ENCODE measurements around the gene PIAS2. TPM values are rescaled to one million over a fixed set of nuclear protein-coding genes. Genes with fewer than 3 reads are reported as not detected.
"Not testable (repeated sequence)": the region's sequence is repeated elsewhere in the genome, so short reads cannot be mapped to it uniquely, and the experiment has no call there.

PIAS2 gene
- total RNA-seq, 1 experiment from 2014 or later, result 30.6 TPM

DNA sequence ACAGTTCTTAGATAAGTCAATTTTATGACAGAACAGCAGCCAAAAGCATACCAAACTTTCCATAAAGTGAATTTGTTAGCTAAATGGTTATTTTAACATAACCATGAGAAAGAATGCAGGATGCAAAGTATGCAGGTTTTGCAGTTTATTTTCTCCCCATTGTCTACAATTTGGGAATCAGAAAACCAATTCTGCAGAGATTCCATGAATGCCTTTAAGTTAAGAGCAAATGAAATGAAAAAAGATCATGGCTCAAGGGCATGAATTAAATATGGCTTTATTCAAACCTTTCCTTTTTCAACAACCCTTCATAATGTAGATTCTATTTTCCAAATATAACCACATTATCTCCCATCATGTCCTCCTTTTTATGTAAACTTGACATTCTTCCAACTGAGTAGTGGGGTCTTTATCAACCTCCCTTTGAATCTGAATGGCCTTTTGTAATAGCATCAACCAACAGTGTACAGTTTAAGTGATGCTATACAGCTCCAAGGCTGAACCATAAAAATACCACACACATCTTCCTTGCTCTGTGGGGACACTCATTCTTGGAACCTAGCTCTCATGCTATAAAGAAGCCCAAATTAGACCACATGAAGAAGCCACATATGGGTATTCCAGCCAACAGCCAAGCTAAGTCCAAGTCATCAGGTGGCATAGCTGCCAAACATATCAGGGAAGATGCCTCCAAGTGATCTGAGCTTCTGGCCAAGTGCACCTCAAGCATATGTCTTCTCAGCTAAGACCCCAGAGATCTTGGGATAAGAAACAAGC is 49.8 kb downstream of the PIAS2 start:
- Histone ChIP-seq H3K4me1 (ENCODE audit: control insufficient read depth, insufficient read depth, low read length) (no peaks in the 10 kb centered on the region), H3K4me3 (ENCODE audit: low read depth in 2 of 2, low read length in 2 of 2) (no peak overlapping the region), H3K27ac (ENCODE audit: low read length) (no peak overlapping the region), H3K27me3 (ENCODE audit: control insufficient read depth, insufficient read depth, low read length) (no peaks in the 10 kb centered on the region), H3K36me3 (ENCODE audit: control insufficient read depth, insufficient read depth, low read length) (no peaks in the 10 kb centered on the region), H3K9me3 (ENCODE audit: control insufficient read depth, insufficient read depth, low read depth, low read length) (no peaks in the 10 kb centered on the region)
- no TSS peak for BruUV-seq (replicated peaks)
- no peak for TF ChIP-seq TCF7L2 (IDR thresholded peaks at IDR 0.05; ENCODE audit: low read depth, low read length)
- TF ChIP-seq, protein P1, sequence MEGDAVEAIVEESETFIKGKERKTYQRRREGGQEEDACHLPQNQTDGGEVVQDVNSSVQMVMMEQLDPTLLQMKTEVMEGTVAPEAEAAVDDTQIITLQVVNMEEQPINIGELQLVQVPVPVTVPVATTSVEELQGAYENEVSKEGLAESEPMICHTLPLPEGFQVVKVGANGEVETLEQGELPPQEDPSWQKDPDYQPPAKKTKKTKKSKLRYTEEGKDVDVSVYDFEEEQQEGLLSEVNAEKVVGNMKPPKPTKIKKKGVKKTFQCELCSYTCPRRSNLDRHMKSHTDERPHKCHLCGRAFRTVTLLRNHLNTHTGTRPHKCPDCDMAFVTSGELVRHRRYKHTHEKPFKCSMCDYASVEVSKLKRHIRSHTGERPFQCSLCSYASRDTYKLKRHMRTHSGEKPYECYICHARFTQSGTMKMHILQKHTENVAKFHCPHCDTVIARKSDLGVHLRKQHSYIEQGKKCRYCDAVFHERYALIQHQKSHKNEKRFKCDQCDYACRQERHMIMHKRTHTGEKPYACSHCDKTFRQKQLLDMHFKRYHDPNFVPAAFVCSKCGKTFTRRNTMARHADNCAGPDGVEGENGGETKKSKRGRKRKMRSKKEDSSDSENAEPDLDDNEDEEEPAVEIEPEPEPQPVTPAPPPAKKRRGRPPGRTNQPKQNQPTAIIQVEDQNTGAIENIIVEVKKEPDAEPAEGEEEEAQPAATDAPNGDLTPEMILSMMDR (IDR thresholded peaks at IDR 0.05), result no peak
- no peak for TF ChIP-seq SIN3A (IDR thresholded peaks at IDR 0.05; ENCODE audit: borderline replicate concordance, insufficient read depth, low read depth, low read length)
- TF ChIP-seq, protein P2, sequence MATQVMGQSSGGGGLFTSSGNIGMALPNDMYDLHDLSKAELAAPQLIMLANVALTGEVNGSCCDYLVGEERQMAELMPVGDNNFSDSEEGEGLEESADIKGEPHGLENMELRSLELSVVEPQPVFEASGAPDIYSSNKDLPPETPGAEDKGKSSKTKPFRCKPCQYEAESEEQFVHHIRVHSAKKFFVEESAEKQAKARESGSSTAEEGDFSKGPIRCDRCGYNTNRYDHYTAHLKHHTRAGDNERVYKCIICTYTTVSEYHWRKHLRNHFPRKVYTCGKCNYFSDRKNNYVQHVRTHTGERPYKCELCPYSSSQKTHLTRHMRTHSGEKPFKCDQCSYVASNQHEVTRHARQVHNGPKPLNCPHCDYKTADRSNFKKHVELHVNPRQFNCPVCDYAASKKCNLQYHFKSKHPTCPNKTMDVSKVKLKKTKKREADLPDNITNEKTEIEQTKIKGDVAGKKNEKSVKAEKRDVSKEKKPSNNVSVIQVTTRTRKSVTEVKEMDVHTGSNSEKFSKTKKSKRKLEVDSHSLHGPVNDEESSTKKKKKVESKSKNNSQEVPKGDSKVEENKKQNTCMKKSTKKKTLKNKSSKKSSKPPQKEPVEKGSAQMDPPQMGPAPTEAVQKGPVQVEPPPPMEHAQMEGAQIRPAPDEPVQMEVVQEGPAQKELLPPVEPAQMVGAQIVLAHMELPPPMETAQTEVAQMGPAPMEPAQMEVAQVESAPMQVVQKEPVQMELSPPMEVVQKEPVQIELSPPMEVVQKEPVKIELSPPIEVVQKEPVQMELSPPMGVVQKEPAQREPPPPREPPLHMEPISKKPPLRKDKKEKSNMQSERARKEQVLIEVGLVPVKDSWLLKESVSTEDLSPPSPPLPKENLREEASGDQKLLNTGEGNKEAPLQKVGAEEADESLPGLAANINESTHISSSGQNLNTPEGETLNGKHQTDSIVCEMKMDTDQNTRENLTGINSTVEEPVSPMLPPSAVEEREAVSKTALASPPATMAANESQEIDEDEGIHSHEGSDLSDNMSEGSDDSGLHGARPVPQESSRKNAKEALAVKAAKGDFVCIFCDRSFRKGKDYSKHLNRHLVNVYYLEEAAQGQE (IDR thresholded peaks at IDR 0.05; ENCODE audit: insufficient read depth in 1 of 2, low read depth in 2 of 2, low read length in 1 of 2), result no peak
- no peak for TF ChIP-seq POLR2AphosphoS5 (IDR thresholded peaks at IDR 0.05; ENCODE audit: low read depth, low read length)
- intact Hi-C loops (cut with micrococcal nuclease; ENCODE audit: unreplicated experiment), result no loop called here
- ChIA-PET POLR2A (no interaction called here), CTCF (no interaction called here)
- in situ Hi-C loops (cut with HindIII; ENCODE audit: low pct_unique_long_range_greater_than_20kb, low sequenced_read_pairs), result no loop called here
- ATAC-seq (no peak), DNase-seq (ENCODE audit: low read depth, low spot score) (no peak)

DNA sequence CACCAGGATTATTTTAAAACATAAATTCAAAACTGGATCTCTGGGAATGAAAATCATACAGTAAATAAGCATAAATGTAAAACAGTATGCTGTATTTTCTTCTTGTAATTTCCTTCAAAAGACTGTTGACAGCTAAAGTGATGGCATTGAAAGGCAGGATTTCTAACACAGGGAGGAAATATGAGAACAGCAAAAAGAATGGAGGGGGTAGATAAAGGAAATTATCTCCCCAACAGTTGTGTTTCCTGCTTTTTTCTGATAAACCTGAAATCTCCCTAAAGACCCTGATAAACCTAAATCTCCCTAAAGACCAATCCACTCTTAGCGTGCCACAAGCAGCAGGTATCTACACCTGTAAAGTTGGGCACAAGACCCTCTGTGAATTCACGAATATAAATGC is 50.8 kb downstream of the PIAS2 start:
- POLR2A ChIA-PET, result no interaction called here
- TF ChIP-seq POLR2AphosphoS5 (IDR thresholded peaks at IDR 0.05; ENCODE audit: low read depth, low read length), result no peak
- TF ChIP-seq, protein P1 (IDR thresholded peaks at IDR 0.05), result no peak
- H3K4me1 ChIP-seq (ENCODE audit: control insufficient read depth, insufficient read depth, low read length), result no peaks in the 10 kb centered on the region
- H3K36me3 ChIP-seq (ENCODE audit: control insufficient read depth, insufficient read depth, low read length), result no peaks in the 10 kb centered on the region
- DNase-seq (ENCODE audit: low read depth, low spot score), result no peak
- BruUV-seq (replicated peaks), result no TSS peak
- intact Hi-C loops (cut with micrococcal nuclease; ENCODE audit: unreplicated experiment) (no loop called here), in situ Hi-C loops (cut with HindIII; ENCODE audit: low pct_unique_long_range_greater_than_20kb, low sequenced_read_pairs) (no loop called here)
- CTCF ChIA-PET, result no interaction called here
- no peaks in the 10 kb centered on the region for H3K9me3 ChIP-seq (ENCODE audit: control insufficient read depth, insufficient read depth, low read depth, low read length)
- no peak overlapping the region for H3K4me3 ChIP-seq (ENCODE audit: low read depth in 2 of 2, low read length in 2 of 2)
- H3K27me3 ChIP-seq (ENCODE audit: control insufficient read depth, insufficient read depth, low read length), result no peaks in the 10 kb centered on the region
- H3K27ac ChIP-seq (ENCODE audit: low read length), result no peak overlapping the region
- ATAC-seq, result no peak

DNA sequence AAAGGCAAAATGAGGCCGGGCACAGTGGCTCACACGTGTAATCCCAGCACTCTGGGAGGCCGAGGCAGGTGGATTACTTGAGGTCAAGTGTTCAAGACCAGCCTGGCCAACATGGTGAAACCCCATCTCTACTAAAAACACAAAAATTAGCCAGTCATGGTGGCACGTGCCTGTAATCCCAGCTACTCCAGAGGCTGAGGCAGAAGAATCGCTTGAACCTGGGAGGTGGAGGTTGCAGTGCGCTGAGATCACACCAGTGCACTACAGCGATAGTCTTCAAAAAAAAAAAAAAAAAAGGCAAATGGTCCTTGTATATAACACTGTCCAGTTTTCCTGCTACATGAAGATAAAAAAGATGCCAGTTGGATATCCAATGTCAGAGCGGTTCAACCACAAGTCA is 52.1 kb downstream of the PIAS2 start:
- H3K4me1 ChIP-seq (ENCODE audit: control insufficient read depth, insufficient read depth, low read length); CTCF ChIA-PET; DNase-seq (ENCODE audit: low read depth, low spot score); H3K36me3 ChIP-seq (ENCODE audit: control insufficient read depth, insufficient read depth, low read length); ATAC-seq; in situ Hi-C loops (cut with HindIII; ENCODE audit: low pct_unique_long_range_greater_than_20kb, low sequenced_read_pairs); H3K27ac ChIP-seq (ENCODE audit: low read length); H3K9me3 ChIP-seq (ENCODE audit: control insufficient read depth, insufficient read depth, low read depth, low read length); intact Hi-C loops (cut with micrococcal nuclease; ENCODE audit: unreplicated experiment); H3K27me3 ChIP-seq (ENCODE audit: control insufficient read depth, insufficient read depth, low read length); BruUV-seq (replicated peaks); POLR2A ChIA-PET; H3K4me3 ChIP-seq (ENCODE audit: low read depth in 2 of 2, low read length in 2 of 2): not testable (repeated sequence)
